Endothelial cell of umbilical vein (primary cell): ENCODE measurements around the gene TRIM24. TPM values are rescaled to one million over a fixed set of nuclear protein-coding genes. Genes with fewer than 3 reads are reported as not detected.

Experiments used
- BruUV-seq: library from RNA; stranded (reverse); fragments of 400-500 nt; replicated peaks from 2 replicates; lab custom pipeline; 2021; lab: Mats Ljungman, UMichigan
- CTCF ChIA-PET: fragments of 300-600, 350-600 bp; sonication (Branson Sonifier 250); formaldehyde crosslinking; loops from one replicate; lab custom pipeline; 2021; ENCODE audit warnings: antibody characterized with exemption, inconsistent platforms; lab: Charles Lee
- POLR2A ChIA-PET: fragments of 300-600, 350-600 bp; sonication (Branson Sonifier 250); formaldehyde crosslinking; loops from one replicate; lab custom pipeline; 2021; ENCODE audit warnings: antibody characterized with exemption, inconsistent platforms; lab: Charles Lee
- DNase-seq: peaks from one replicate; pipeline ENCODE4 v3.0.0-alpha.2; 2011; ENCODE audit warnings: low read depth, low spot score
- FAIRE-seq: peaks from 2 replicates; lab custom pipeline; 2011; peaks lifted over from hg19 to GRCh38; lab: Jason Lieb, UNC
- H2AFZ ChIP-seq: 2 replicates; pipeline ENCODE4 v1.6.0; 2012; ENCODE audit warnings: low read depth, low read length, control low read depth, inconsistent platforms
- H3K27ac ChIP-seq: 2 replicates; pipeline ENCODE4 v1.5.1; 2011; ENCODE audit warnings: low read depth, mild to moderate bottlenecking, control low read depth, low read length, moderate library complexity; ENCODE audit not compliant: insufficient read depth
- H3K27me3 ChIP-seq, 2 experiments: 2 replicates each; pipeline versions ENCODE4 v1.6.0 to v1.6.1; 2011; ENCODE audit warnings: low read length in 2 of 2, mixed read lengths in 1 of 2; ENCODE audit not compliant: control insufficient read depth in 2 of 2, insufficient read depth in 2 of 2
- H3K36me3 ChIP-seq, 2 experiments: 2 replicates in 1 of 2; 3 replicates in 1 of 2; pipeline ENCODE4 v1.5.1; 2011; ENCODE audit warnings: low read length in 2 of 2, mild to moderate bottlenecking in 1 of 2, moderate library complexity in 1 of 2; ENCODE audit not compliant: control insufficient read depth in 2 of 2, insufficient read depth in 2 of 2; ENCODE audit errors: extremely low read depth in 1 of 2
- H3K4me1 ChIP-seq: 3 replicates; pipeline ENCODE4 v1.5.1; 2011; ENCODE audit warnings: mild to moderate bottlenecking, low read length; ENCODE audit not compliant: control insufficient read depth, insufficient read depth; ENCODE audit errors: extremely low read depth
- H3K4me2 ChIP-seq: 2 replicates; pipeline ENCODE4 v1.6.1; 2011; ENCODE audit warnings: low read length, control low read depth, mixed read lengths; ENCODE audit not compliant: insufficient read depth
- H3K4me3 ChIP-seq, 3 experiments: fragments of 200-600 bp in 1 of 3; sonication (generic), shearing (Covaris generic) in 1 of 3; replicated peaks in 1 of 3; 2 replicates each; pipeline ENCODE4 v1.5.1; 2011 to 2016; ENCODE audit warnings: control low read depth in 3 of 3, low read length in 3 of 3, mild to moderate bottlenecking in 2 of 3, inconsistent platforms in 1 of 3, low read depth in 1 of 3, moderate library complexity in 1 of 3; ENCODE audit not compliant: insufficient read depth in 1 of 3
- H3K79me2 ChIP-seq: 2 replicates; pipeline ENCODE4 v1.6.0; 2012; ENCODE audit warnings: low read length, inconsistent platforms; ENCODE audit not compliant: control insufficient read depth, insufficient read depth
- H3K9ac ChIP-seq: replicated peaks from 2 replicates; pipeline ENCODE3; 2011; ENCODE audit warnings: low read length, control low read depth; ENCODE audit not compliant: insufficient read depth; ENCODE audit errors: extremely low read depth
- H3K9me1 ChIP-seq: replicated peaks from 3 replicates; pipeline ENCODE4 v1.6.0; 2011; ENCODE audit warnings: mild to moderate bottlenecking, low read length; ENCODE audit not compliant: control insufficient read depth, insufficient read depth; ENCODE audit errors: extremely low read depth
- H3K9me3 ChIP-seq: replicated peaks from 2 replicates; pipeline ENCODE4 v1.5.1; 2012; ENCODE audit warnings: low read length, inconsistent platforms; ENCODE audit not compliant: control insufficient read depth, insufficient read depth
- H4K20me1 ChIP-seq: replicated peaks from 2 replicates; pipeline ENCODE3; 2011; ENCODE audit warnings: mild to moderate bottlenecking, low read length; ENCODE audit not compliant: control insufficient read depth, insufficient read depth; ENCODE audit errors: extremely low read depth
- CTCF ChIP-seq, 2 donors: IDR thresholded peaks; 1 replicate in 1 of 2; 2 replicates in 1 of 2; pipeline ENCODE4 v1.5.1; 2011; ENCODE audit warnings: low read length in 2 of 2, mild to moderate bottlenecking in 2 of 2, moderate library complexity in 2 of 2, control low read depth in 1 of 2, inconsistent platforms in 1 of 2, low read depth in 1 of 2; ENCODE audit not compliant: insufficient read depth in 1 of 2; ENCODE audit errors: extremely low read depth in 1 of 2
- EZH2 ChIP-seq: IDR thresholded peaks from 2 replicates; pipeline ENCODE4 v1.6.1; 2012; ENCODE audit warnings: borderline replicate concordance, low read depth, mild to moderate bottlenecking, moderate library complexity, low read length, inconsistent platforms; ENCODE audit not compliant: severe bottlenecking
- FOS ChIP-seq: IDR thresholded peaks from 2 replicates; pipeline ENCODE4 v1.6.1; 2011; ENCODE audit warnings: mild to moderate bottlenecking, low read length, moderate library complexity, borderline replicate concordance; ENCODE audit not compliant: insufficient read depth
- GATA2 ChIP-seq: IDR thresholded peaks from 2 replicates; pipeline ENCODE4 v1.7.0; 2011; ENCODE audit warnings: low read depth, mild to moderate bottlenecking, moderate library complexity, mixed read lengths, low read length; ENCODE audit not compliant: insufficient read length, insufficient read depth
- JUN ChIP-seq: IDR thresholded peaks from 2 replicates; pipeline ENCODE4 v1.6.1; 2011; ENCODE audit warnings: borderline replicate concordance, low read depth; ENCODE audit not compliant: insufficient read length, insufficient read depth
- MAX ChIP-seq: IDR thresholded peaks from 2 replicates; pipeline ENCODE4 v1.6.1; 2011; ENCODE audit not compliant: insufficient read depth, insufficient read length
- MYC ChIP-seq: IDR thresholded peaks from one replicate; pipeline ENCODE4 v1.6.1; 2011; ENCODE audit warnings: mild to moderate bottlenecking, low read depth, low read length
- POLR2A ChIP-seq: IDR thresholded peaks from 2 replicates; pipeline ENCODE4 v1.6.1; 2012; ENCODE audit warnings: low read depth, mild to moderate bottlenecking, control low read depth, low read length
- POLR2AphosphoS5 ChIP-seq: IDR thresholded peaks from 2 replicates; pipeline ENCODE4 v1.6.1; 2012; ENCODE audit warnings: low read depth, mild to moderate bottlenecking, control low read depth, low read length, moderate library complexity; ENCODE audit not compliant: insufficient read depth
- dilution Hi-C: fragments of 300-500 bp; cut with MboI; formaldehyde crosslinking; loops from one replicate; pipeline ENCODE4 v1.15.0; 2019; ENCODE audit warnings: low sequenced_read_pairs; ENCODE audit not compliant: extremely low pct_ligation_motif_present
- intact Hi-C: fragments of 100-400 bp; cut with micrococcal nuclease; formaldehyde crosslinking; loops from one replicate; pipeline ENCODE4 v1.10.0; 2022
- polyA plus RNA-seq, 4 experiments: library from polyadenylated mRNA; depleted of rRNA in 3 of 4; stranded (reverse) in 3 of 4; unstranded in 1 of 4; fragments of >200 nt; gene quantifications; 2 replicates each; pipeline versions ENCODE4 v1.2.1 to v1.2.3, GENCODE V29; 2011 to 2012; ENCODE audit warnings: missing spikeins in 1 of 4
- total RNA-seq: library from RNA; stranded (reverse); gene quantifications from 2 replicates; pipeline ENCODE4 v1.2.3, GENCODE V29; 2021

Gene TRIM24
- total and polyA plus RNA-seq, 2 donors (not counting 3 experiments of a cell fraction or from before 2014, with no cell fraction given), result 9.1 to 26.1 TPM

- FAIRE-seq (no peak), DNase-seq (no peak)
- Histone ChIP-seq H4K20me1 (no peaks in the 10 kb centered on the region), H3K27ac (no peak overlapping the region), H3K9ac (no peak overlapping the region), H3K27me3 (no peaks in the 10 kb centered on the region), H3K4me2 (no peak overlapping the region), H3K79me2 (no peaks in the 10 kb centered on the region), H3K36me3 (no peaks in the 10 kb centered on the region), H3K9me1 (no peaks in the 10 kb centered on the region), H2AFZ (no peak overlapping the region), H3K9me3 (no peaks in the 10 kb centered on the region), H3K4me3 (no peak overlapping the region), H3K4me1 (no peaks in the 10 kb centered on the region)
- dilution Hi-C loops, result no loop called here
- CTCF ChIA-PET, result no interaction called here
- intact Hi-C loops, result no loop called here
- BruUV-seq, result no TSS peak
- POLR2A ChIA-PET, result no interaction called here
- no peak for TF ChIP-seq FOS
- TF ChIP-seq EZH2, result no peak
- no peak for TF ChIP-seq MAX
- TF ChIP-seq JUN, result no peak
- no peak for TF ChIP-seq POLR2A
Observed at GRCh38 chr7:138616085-138616484, 156.0 kb downstream of the TRIM24 start.

GRCh38 chr7:138618506-138618905 lies 158.4 kb downstream of the TRIM24 start:
- no peaks in the 10 kb centered on the region for H3K36me3 ChIP-seq
- no peaks in the 10 kb centered on the region for H3K4me1 ChIP-seq
- H3K9me3 ChIP-seq, result no peaks in the 10 kb centered on the region
- TF ChIP-seq POLR2AphosphoS5 (no peak), GATA2 (no peak), JUN (no peak), FOS (no peak), CTCF (IDR thresholded peaks at IDR 0.05; ENCODE audit: extremely low read depth in 1 of 2, insufficient read depth in 1 of 2, low read depth in 1 of 2, low read length in 2 of 2) (no peak), EZH2 (no peak), POLR2A (no peak), MYC (no peak), MAX (no peak)
- no peak for FAIRE-seq
- H2AFZ ChIP-seq, result no peak overlapping the region
- intact Hi-C loops, result no loop called here
- H3K9ac ChIP-seq, result no peak overlapping the region
- H3K27me3 ChIP-seq, result no peaks in the 10 kb centered on the region
- no peaks in the 10 kb centered on the region for H3K79me2 ChIP-seq
- no peak overlapping the region for H3K4me2 ChIP-seq
- H3K9me1 ChIP-seq, result no peaks in the 10 kb centered on the region
- ChIA-PET CTCF (no interaction called here), POLR2A (no interaction called here)
- H4K20me1 ChIP-seq, result no peaks in the 10 kb centered on the region
- no TSS peak for BruUV-seq
- H3K4me3 ChIP-seq, result no peak overlapping the region
- dilution Hi-C loops, result no loop called here
- no peak overlapping the region for H3K27ac ChIP-seq
- DNase-seq, result no peak
